SU-DHL-6 (cell line): ENCODE results near the gene KLF15.

Source experiments
- CTCF ChIP-seq: fragments of 200-600 bp; sonication (generic); IDR thresholded peaks from one replicate; pipeline ENCODE4 v1.5.1; 2017; ENCODE audit warnings: antibody characterized with exemption, mild to moderate bottlenecking, low read length, moderate library complexity; ENCODE audit not compliant: insufficient read depth, poor library complexity, severe bottlenecking
- EZH2phosphoT487 ChIP-seq: fragments of 200-600 bp; sonication (generic), shearing (Covaris generic); conservative IDR thresholded peaks from 2 replicates; pipeline ENCODE4 v1.6.1; 2018; ENCODE audit warnings: mild to moderate bottlenecking, antibody characterized with exemption, low read length, moderate library complexity, mixed read lengths

- TF ChIP-seq CTCF: no peak
- no peak for TF ChIP-seq EZH2phosphoT487
Observed at GRCh38 chr3:126310816-126311215, 46.4 kb downstream of the KLF15 start.
